22Rv1 (cell line): Measurements from ENCODE around the gene PPL.

Experiments
- H3K27ac ChIP-seq: fragments of 450-650 bp; 2 replicates; pipeline ENCODE4 v1.5.1; 2017
- CTCF ChIP-seq: fragments of 450-650 bp; IDR thresholded peaks from 2 replicates; pipeline ENCODE4 v1.5.1; 2017; ENCODE audit warnings: mild to moderate bottlenecking
- ZFX ChIP-seq: fragments of 450-650 bp; IDR thresholded peaks from 2 replicates; pipeline ENCODE4 v1.6.1; 2017; ENCODE audit warnings: antibody characterized with exemption, borderline replicate concordance

The PPL gene

GRCh38 chr16:4936991-4937781 lies at the start of gene PPL:
Gene PPL (minus strand): TSS chr16:4937148. CDS start chr16:4937045, 103 bp downstream.
- no peak for TF ChIP-seq CTCF
- TF ChIP-seq ZFX = no peak
- 0 out of 2 replicates have a peak within 1 kb of the TSS, but pooled peaks have one; percentile 20 for H3K27ac ChIP-seq

GRCh38 chr16:4984174-4984990 lies 47.4 kb upstream of the PPL start:
- H3K27ac ChIP-seq = no peak overlapping the region
- TF ChIP-seq CTCF = no peak
- TF ChIP-seq ZFX = no peak

- no peak overlapping the region for H3K27ac ChIP-seq
- TF ChIP-seq ZFX = no peak
- TF ChIP-seq CTCF = no peak
These were observed 45.3 kb upstream of the PPL start for GRCh38 chr16:4982056-4982867.

GRCh38 chr16:4981473-4981872 lies 44.5 kb upstream of the PPL start:
- no peak overlapping the region for H3K27ac ChIP-seq
- TF ChIP-seq ZFX (no peak), CTCF (no peak)

- TF ChIP-seq CTCF (no peak), ZFX (no peak)
These were observed 43.7 kb upstream of the PPL start for GRCh38 chr16:4980691-4981090.

GRCh38 chr16:4979736-4980660 lies 43.0 kb upstream of the PPL start:
- TF ChIP-seq CTCF = no peak
- no peak overlapping the region for H3K27ac ChIP-seq

More at GRCh38 chr16:4980691-4981090, 43.7 kb upstream of the PPL start:
- H3K27ac ChIP-seq = no peak overlapping the region
